OCI-LY7 (cell line): Measurements from ENCODE around the gene PIEZO1. TPM values are rescaled to one million over a fixed set of nuclear protein-coding genes. Genes with fewer than 3 reads are reported as not detected.

Source experiments
- BruUV-seq: library from RNA; stranded (reverse); fragments of 400-500 nt; replicated peaks from 2 replicates; lab custom pipeline; 2021; lab: Mats Ljungman, UMichigan
- CTCF ChIA-PET: fragments of 300-600 bp; sonication (Branson Sonifier 250); formaldehyde crosslinking; loops from one replicate; lab custom pipeline; 2022; ENCODE audit warnings: antibody characterized with exemption; ENCODE audit not compliant: unreplicated experiment; lab: Charles Lee
- POLR2A ChIA-PET: fragments of 300-600 bp; sonication (Branson Sonifier 250); formaldehyde crosslinking; loops from one replicate; lab custom pipeline; 2022; ENCODE audit warnings: antibody characterized with exemption; lab: Charles Lee
- DNase-seq: peaks from one replicate; pipeline ENCODE4 v3.0.0-alpha.2; 2015; ENCODE audit warnings: low spot score
- H2AFZ ChIP-seq: fragments of 200-600 bp; sonication (generic), shearing (Covaris generic); 2 replicates; pipeline ENCODE4 v1.6.1; 2014; ENCODE audit warnings: mild to moderate bottlenecking, antibody characterized with exemption, low read length, moderate library complexity
- H3K27ac ChIP-seq: fragments of 200-600 bp; sonication (generic); 2 replicates; pipeline ENCODE4 v1.5.1; 2014; ENCODE audit warnings: mixed run types, low read depth, mild to moderate bottlenecking, moderate library complexity, low read length, inconsistent platforms; ENCODE audit not compliant: poor library complexity, severe bottlenecking
- H3K36me3 ChIP-seq: fragments of 200-600 bp; sonication (generic); 2 replicates; pipeline ENCODE4 v1.6.1; 2014; ENCODE audit warnings: mild to moderate bottlenecking, antibody characterized with exemption, low read length, moderate library complexity, mixed read lengths; ENCODE audit not compliant: insufficient read depth
- H3K4me1 ChIP-seq: fragments of 200-600 bp; sonication (generic); 2 replicates; pipeline ENCODE4 v1.5.1; 2014; ENCODE audit warnings: mild to moderate bottlenecking, low read length; ENCODE audit not compliant: insufficient read depth, poor library complexity, severe bottlenecking
- H3K4me2 ChIP-seq: fragments of 200-600 bp; sonication (generic); 2 replicates; pipeline ENCODE4 v1.6.1; 2014; ENCODE audit warnings: mild to moderate bottlenecking, low read length
- H3K4me3 ChIP-seq: fragments of 200-600 bp; sonication (generic); 2 replicates; pipeline ENCODE4 v1.5.1; 2014; ENCODE audit warnings: mild to moderate bottlenecking, low read depth, low read length; ENCODE audit not compliant: poor library complexity, severe bottlenecking
- H3K79me2 ChIP-seq: fragments of 200-600 bp; sonication (generic); 2 replicates; pipeline ENCODE4 v1.6.1; 2016; ENCODE audit warnings: low read depth, mild to moderate bottlenecking, low read length, moderate library complexity, mixed read lengths; ENCODE audit not compliant: insufficient read depth
- H3K9me2 ChIP-seq: fragments of 200-600 bp; sonication (generic); 2 replicates; pipeline ENCODE4 v1.6.1; 2016; ENCODE audit warnings: mild to moderate bottlenecking, low read length, mixed read lengths; ENCODE audit not compliant: insufficient read depth
- H3K9me3 ChIP-seq: fragments of 200-600 bp; sonication (generic); 2 replicates; pipeline ENCODE4 v1.6.1; 2014; ENCODE audit warnings: mild to moderate bottlenecking, mixed run types, low read length, mixed read lengths
- H4K20me1 ChIP-seq: fragments of 200-600 bp; sonication (generic); 2 replicates; pipeline ENCODE4 v1.6.1; 2014; ENCODE audit warnings: mild to moderate bottlenecking, antibody characterized with exemption, low read length, moderate library complexity, mixed read lengths; ENCODE audit not compliant: insufficient read depth
- CTCF ChIP-seq: fragments of 200-600 bp; sonication (generic); conservative IDR thresholded peaks from 2 replicates; pipeline ENCODE4 v1.5.1; 2014; ENCODE audit warnings: mild to moderate bottlenecking, antibody characterized with exemption, low read length, moderate library complexity, mixed read lengths
- EZH2phosphoT487 ChIP-seq: fragments of 200-600 bp; sonication (generic); IDR thresholded peaks from 2 replicates; pipeline ENCODE4 v1.6.1; 2018; ENCODE audit warnings: low read depth, borderline replicate concordance, mild to moderate bottlenecking, mixed run types, antibody characterized with exemption, low read length, moderate library complexity, mixed read lengths
- intact Hi-C: fragments of 100-400 bp; cut with micrococcal nuclease; formaldehyde crosslinking; loops from one replicate; pipeline ENCODE4 v1.10.0; 2022; ENCODE audit not compliant: unreplicated experiment
- total RNA-seq, 2 experiments: library from RNA; depleted of rRNA in 1 of 2; stranded (reverse); fragments of >200 nt in 1 of 2; shearing (Covaris generic) in 1 of 2; gene quantifications; 2 replicates each; pipeline ENCODE4 v1.2.3, GENCODE V29; 2014 to 2022

PIEZO1 gene
- total RNA-seq, 2 experiments from 2014 or later, result 144 to 154 TPM

- Histone ChIP-seq H3K4me2 (no peak overlapping the region), H3K27ac (no peak overlapping the region), H4K20me1 (no peaks in the 10 kb centered on the region), H3K79me2 (no peaks in the 10 kb centered on the region), H2AFZ (no peak overlapping the region), H3K36me3 (no peaks in the 10 kb centered on the region), H3K4me3 (no peak overlapping the region), H3K9me3 (no peaks in the 10 kb centered on the region), H3K4me1 (peaks cover 22% of the 10 kb centered on the region), H3K9me2 (no peaks in the 10 kb centered on the region)
- TF ChIP-seq CTCF (no peak), EZH2phosphoT487 (no peak)
- CTCF ChIA-PET, result no interaction called here
- BruUV-seq, result no TSS peak
- no peak for DNase-seq
- POLR2A ChIA-PET, result no interaction called here
- intact Hi-C loops, result no loop called here
Measured at GRCh38 chr16:88691924-88692560, 93.0 kb downstream of the PIEZO1 start.

- H3K9me3 ChIP-seq, result no peaks in the 10 kb centered on the region
- no peaks in the 10 kb centered on the region for H3K9me2 ChIP-seq
- H3K4me2 ChIP-seq, result no peak overlapping the region
- no TSS peak for BruUV-seq
- no peaks in the 10 kb centered on the region for H3K36me3 ChIP-seq
- no peak for DNase-seq
- intact Hi-C loops, result no loop called here
- H3K79me2 ChIP-seq, result no peaks in the 10 kb centered on the region
- no peak overlapping the region for H3K4me3 ChIP-seq
- no peak overlapping the region for H3K27ac ChIP-seq
- no peak for TF ChIP-seq CTCF
- no peak for TF ChIP-seq EZH2phosphoT487
- ChIA-PET CTCF (no interaction called here), POLR2A (no interaction called here)
- peaks cover 27% of the 10 kb centered on the region for H3K4me1 ChIP-seq
- H4K20me1 ChIP-seq, result no peaks in the 10 kb centered on the region
- H2AFZ ChIP-seq, result no peak overlapping the region
Measured at GRCh38 chr16:88691129-88691813, 93.7 kb downstream of the PIEZO1 start.
